CD4-positive, alpha-beta T cell treated with Interleukin-4 for 1 hour (primary cell): ENCODE measurements around the gene CGB7.

ENCODE experiments used
- DNase-seq, 2 donors: peaks; one replicate each; pipeline ENCODE4 v3.0.0-alpha.2; 2020 to 2022

The CGB7 gene

DNA sequence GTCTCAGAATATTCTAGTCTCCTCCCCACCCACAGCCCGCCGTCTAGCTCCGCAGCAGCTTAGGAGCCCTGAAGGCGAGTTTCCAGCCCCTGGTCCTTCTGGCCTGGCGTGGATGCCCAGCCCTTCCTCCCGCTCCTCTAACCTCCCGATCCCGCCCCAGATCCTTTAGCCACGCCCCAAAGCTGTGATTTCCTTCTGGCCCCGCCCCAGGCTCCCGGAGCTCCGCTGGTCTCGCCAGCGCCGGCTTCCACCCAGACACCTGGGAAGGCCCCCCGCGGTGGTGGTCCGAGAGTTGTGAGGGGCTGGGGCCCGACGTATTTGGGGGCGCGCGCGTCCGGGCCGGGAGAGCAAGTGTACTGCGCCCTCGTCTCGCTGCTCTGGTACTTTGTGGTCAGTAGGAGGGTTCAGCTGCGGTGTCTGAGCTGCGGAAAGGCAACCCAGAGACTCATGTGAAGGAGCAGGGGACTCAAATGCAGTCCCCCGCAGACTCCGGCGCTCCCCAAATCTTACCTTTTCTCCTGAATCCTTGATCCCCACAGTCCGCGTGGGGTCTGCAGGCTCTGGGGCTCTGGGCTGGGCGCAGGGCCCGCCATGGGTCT lies at the start of gene CGB7:
TSS of gene CGB7 (minus strand) at position 114 of the 599 bp plus-strand sequence. CDS start 2,374 bp downstream, outside the sequence.
- peak; percentile 23 to 34 for DNase-seq

DNA sequence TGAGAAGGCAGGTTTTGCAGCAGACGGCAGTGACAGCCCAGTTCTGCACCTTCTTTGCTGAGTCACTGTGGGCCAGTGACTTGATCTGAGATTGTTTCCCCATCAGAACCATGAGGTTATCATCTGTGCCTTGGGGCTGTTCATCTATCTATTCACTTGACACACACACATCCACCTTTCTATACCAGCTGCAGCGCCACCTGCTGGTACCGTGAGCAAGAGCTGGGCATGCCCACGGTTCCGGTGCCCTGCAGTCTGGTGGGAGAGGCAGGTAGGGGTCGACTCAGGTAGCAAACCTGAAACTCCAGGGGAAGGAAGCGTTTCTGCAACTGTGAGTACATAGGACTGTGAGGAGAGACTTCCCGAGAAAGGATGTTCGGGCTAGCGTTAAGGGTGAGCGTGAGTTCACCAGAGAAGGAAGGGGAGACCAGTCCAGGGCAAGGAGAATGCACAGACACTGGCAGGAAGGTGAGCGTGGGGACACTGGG lies 49.1 kb upstream of the CGB7 start:
- DNase-seq: peak; percentile 59 to 68

DNA sequence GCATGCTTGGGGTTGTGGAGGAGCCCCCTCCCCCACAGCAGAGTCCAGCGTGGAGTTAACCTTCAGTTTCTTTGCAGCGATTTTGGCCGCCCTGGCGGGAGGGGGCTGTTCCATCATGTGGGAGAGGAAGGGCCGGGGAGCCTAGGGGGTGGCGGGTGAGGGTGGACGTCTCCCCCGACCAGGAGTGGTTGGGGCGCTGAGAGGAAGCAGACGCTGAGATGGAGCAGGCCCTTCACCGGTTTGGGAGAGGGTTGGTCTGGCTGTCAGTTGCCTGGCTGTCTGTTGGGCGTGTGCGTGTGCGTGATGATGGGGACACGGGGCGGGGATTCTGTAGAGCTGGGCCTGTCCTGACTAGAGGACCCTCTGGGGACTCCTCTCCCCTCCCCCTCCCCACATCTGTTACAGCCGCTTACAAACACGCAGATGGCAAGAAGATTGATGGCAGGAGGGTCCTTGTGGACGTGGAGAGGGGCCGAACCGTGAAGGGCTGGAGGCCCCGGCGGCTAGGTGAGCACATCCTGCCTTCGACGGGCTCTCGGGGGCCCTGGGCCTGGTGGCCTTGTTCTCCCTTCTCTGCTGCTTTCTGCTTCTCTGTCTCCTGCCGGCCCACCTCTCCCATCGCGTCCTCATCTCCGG lies 46.8 kb upstream of the CGB7 start:
- DNase-seq: no peak

DNA sequence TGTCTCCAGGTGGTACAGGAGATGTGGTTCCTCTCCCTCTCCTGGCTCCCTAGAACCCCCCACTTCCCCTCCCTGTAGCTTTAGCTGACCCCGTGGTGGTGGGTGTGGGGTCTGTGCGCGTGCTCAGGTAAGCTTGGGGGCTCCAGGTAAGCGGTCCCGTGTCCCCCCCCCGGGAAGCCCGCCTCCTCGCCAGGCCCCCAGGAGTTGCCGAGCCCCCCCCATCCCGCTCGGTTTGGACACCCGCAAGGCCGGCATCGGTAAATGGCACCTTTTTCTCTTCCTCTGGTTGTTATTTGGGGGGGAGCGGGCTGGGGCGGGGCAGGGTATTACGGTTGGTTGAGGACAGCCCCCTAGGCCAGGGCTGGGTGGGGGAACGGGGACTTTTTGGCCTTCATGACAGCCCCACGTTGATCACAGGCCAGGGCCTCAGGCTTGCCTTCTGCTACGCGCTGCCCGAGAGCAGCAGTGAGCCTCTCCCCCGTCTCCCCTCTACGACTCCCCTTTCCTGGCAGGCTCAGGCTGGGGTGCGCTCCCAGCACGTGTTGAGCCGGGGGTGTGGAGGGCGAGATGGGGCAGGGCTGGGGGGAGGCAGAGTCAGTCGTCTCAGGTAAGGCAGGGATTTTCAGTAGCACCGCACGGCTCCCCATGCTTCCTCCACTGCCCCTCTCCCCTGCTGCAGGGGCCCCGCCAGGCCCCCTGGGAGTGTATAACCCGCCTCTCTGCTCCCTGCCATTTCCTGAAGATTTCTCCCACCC lies 46.0 kb upstream of the CGB7 start:
- DNase-seq: no peak

DNA sequence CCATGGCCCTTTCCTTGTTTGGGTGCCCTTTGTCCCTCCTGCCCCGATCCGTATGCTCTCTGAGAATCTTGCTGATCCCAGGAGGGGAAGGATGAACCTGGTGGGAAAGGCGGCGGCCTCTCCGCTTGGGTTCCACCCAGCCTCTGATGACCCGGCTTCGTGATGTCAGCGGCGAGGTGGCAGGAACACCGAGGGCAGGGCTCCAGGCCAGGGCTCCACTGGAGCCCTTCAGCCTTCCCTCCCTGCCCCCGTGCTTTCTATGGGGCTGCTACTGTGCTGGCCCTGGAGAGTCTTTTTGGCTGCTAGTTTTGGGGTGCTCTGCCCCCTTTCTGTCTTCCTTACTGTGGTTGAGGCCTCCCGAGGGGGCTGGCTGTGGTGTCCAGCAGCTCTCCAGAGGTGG lies 44.8 kb upstream of the CGB7 start:
- DNase-seq: no peak

DNA sequence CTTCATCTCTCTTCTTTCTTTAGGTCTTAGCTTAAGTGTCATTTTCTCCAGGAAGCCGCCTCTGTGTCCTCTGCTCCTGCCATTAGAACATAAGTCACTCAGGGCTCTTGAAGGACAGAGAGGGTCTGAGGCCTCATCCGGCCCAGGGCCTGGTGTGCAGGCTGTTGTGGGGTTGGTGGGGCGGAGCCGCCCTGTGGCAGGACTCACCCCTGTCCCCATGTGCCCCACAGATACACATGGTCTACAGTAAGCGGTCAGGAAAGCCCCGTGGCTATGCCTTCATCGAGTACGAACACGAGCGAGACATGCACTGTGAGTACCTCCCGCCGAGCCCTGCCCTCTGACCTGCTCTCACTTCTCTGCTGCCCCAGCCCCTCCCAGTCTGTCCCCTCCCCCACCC lies 43.6 kb upstream of the CGB7 start:
- DNase-seq: no peak

DNA sequence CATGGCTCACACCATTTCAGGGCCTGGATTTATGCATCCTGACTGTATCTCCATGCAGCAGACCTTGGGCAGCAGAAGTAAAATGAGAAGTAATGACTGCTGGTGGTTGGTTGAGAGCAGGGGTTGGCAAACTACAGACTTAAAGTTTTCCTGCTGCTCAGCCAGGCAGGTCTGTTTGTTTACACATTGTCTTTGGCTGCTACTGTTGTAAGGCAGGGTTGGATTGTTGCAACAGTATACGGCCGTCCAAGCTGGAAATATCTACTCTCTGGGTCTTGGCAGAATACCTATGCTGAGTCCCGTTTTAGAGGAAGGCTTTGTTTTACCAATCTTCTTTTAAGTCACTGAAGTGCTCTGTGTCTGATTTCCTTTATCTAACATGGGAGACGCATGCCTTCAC lies 41.2 kb upstream of the CGB7 start:
- no peak for DNase-seq

DNA sequence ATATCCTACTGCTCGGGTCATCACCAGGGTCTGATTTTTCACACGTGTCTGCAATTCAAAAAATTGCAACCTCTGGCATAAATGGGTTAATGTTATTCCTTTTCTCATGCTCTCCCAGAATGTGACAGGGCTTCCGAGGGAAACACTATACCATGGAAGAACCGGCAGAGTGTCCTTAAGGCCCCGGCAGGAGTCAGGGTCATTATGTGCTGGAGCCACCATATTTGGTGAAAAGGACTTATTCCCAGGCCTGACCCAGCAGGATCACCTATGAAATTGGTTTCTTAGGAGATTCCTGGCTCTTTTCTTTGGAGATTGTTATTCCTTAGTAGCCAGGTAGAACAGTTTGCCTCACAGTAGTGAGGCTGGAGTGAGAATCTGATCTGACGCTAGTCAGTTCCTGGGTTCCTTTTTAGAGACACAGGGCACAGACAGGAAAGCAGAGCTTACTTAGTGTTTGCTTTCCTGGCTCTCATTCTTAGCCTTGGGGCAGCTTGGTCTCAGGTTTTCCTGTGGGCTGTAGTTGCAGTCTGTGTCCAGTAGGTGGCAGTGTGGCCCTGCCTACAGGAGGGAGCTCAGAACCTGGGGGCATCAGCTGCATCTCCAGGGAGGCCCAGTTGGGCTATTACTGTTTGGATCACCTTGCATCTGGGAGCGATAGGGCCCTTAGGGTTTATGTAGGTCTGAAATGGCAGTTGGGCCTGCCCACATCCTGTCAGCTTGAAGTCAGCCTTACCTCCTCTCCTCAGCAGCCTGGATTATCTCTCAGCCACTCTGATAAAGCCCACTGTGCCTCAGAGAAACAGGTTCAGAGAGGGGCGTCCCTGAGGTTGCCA lies 40.1 kb upstream of the CGB7 start:
- peak; percentile 80 to 85 for DNase-seq

DNA sequence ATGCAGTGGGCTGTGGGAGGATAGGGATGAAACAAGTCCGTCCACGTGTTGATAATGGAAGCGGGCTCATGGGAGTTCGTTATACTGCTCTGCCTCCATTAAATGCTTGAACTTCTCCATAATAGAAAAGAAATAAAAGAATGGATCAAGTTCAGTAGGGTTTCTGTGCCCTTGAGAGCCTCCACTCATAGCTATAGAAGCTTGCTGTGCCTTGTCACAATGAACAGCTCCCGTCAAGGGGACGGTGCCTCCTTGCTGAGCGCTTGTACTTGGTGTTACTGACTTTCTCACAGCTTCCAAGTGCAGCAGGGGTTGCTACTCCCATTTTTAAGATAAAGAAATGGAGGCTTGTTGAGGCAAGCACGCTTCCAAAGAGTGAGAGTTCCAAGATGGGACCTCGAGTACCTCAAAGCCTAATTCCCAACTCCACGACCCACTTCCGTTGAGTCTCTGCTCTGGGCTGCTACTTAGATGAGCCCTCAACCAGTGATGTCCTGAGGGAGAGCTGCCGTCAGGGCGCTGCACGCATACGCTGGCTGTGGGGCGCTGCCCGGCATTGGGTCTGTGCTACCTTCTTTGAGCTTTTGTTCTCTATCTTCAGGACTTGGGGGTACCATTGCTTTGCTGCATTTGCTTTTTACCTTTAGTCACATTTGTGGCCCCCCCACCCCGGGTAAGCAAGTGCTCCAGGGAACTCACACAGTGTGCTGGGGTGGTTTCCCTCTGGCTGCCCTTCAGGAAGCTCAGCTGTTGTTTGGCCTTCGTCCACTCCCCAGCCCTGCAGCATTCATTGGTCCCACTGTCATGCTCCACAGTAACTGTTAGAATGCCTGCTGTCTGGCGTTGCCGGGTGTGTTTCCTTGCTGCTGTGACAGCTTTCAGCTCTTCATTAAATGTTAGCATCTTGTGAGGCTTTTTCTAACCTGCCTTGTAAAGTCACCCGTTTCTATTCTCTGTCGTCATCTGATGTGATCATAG lies 37.2 kb upstream of the CGB7 start:
- DNase-seq: no peak

DNA sequence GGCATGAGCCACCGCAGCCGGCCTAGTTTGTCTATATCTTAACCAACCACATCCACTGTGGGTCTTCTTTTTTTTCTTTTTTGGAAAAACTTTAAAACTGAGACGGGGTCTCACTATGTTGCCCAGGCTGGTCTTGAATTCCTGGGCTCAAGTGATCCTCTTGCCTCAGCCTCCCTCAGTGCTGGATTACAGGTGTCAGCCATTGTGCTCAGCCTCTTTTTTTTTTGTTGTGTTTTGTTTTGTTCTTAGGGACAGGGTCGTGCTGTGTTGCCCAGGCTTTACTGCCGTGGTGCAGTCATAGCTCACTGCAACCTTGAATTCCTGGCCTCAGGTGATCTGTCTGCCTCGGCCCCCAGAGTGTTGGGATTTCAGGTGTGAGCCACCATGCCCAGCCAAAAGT lies 35.1 kb upstream of the CGB7 start:
- no peak for DNase-seq

DNA sequence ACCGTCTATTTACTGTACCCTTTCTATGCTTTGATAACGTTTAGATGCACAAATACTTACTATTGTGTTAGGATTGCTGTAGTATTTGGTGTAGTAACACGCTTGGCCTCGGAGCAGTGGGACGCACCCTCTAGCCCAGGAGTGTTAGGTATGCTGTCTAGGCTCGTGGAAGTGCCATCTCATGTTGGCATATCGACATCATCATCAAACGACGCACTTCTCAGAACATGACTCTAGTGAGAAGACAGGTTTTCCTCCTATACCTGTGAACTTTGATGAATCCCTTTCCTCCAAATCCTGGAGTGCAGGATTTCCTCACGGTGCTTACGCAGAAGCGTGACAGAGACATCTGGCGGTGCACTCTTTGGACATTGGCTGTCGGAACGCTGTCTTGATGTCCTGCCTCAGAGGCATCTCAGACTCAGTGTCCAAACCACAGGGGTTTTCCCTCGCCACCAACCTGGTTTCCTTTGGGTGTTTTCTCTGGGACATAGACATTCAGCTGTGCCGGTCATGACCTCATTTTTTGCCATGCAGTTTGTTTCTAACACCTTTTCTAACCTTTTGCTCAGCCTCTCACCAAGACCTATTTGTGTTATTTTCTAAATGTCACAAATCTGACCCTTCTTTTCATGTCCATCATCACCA lies 34.0 kb upstream of the CGB7 start:
- DNase-seq: no peak

DNA sequence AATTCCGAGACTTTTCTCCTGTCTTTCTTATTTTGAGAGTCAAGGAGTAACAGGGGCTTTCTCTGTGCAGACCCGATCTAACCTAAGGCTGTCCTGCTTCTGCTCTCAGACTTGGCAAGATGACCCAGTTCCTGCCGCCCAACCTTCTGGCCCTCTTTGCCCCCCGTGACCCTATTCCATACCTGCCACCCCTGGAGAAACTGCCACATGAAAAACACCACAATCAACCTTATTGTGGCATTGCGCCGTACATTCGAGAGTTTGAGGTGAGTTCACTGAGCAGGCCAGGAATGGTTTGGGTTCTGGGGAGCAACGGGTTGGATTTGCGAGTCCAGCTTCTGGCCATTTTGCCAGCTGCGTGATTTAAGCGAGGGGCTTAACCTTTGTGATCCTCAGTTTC lies 28.7 kb upstream of the CGB7 start:
- DNase-seq: no peak

DNA sequence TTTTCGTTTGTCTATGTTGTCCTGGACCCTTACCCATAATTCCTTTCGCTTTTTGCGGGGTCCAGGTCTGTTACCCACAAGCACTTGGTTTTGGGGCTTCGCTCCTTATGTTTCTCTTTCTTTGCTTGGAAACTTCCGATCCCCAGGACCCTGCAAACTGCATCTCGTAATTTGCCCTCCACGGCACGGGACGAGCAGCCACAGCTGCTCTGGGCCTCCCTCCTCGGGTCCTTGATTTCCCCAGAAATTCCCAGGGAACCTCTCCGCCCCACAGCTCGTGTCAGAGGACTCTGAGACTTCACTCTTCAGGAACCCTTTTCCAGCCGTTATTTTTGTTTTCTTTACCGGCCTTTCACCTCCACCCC lies 28.3 kb upstream of the CGB7 start:
- no peak for DNase-seq

DNA sequence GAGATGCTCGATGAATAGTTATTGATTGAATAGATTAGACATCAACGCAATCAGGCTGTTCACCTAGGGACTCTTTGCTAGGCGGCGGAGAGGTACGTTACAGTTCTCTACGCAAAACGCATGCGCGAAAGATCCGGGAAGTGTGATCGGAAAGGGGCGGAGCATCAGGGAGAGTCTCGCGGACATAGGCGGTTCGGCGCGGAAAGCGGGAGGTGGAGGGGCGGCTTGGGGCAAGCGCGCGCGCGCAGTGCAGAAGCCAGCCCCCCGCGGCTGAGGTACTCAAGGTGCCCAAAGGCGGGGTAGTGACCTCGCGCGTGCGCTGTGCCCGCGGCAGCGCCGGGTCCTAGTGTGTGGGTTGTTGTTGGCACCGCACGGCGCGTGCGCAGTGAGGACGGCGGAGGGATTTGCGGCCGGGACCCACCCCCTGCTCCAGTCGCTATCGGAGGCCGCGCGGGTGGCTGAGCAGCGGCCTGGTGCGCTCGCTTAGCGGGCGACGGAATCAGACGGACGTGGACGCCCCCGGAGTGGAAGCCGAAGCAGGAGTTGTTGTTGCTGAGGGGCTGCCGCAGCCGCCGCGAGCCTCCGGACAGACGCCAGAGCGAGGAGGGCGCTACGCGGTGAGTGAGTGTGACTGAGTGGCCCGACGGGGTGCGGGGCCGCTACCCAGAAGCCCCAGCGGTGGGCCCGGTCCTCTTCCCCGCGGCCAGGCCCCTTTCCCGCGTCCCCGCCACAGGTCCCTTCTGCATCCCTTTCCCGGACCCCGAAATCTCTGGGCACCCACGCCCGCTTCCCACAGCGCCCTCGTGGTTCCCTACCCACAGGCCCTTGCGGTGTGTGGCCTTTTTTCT lies 27.7 kb upstream of the CGB7 start, which contains the start of gene SNRNP70:
TSS of gene SNRNP70 (plus strand) at position 432 of the 848 bp plus-strand sequence. CDS start 964 bp downstream, outside the sequence.
- peak; percentile 99 to 100 for DNase-seq

DNA sequence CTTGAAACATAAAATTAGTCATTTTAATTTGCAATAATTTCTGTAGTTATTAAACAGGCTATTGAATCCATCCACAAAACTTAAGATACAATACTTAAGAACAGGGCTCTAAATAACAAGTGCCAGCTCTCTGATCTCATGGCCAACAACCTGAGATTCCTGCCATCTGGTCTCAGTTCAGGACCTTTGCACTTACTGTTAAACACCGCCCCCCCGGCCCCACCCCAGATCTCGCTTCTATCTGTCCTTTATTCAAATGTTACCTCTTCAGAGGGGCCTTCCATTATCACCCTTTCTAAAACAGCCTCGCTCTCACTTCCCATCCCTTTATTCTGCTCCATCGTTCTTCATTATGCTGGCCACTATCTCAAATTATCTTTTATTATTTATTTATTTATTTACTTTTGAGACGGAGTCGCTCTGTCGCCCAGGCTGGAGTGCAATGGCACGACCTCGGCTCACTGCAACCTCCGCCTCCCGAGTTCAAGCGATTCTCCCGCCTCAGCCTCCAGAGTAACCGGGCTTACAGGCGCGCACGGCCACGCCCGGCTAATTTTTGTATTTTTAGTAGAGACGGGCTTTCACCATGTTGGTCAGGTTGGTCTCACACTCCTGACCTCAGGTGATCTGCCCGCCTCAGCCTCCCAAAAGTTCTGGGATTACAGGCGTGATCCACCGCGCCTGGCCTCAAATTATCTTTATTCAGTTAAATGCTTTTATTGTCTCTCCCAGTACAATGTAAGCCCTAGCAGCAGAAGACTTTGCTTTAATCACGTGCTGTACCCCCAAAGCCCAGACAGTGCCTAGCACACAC lies 26.9 kb upstream of the CGB7 start:
- DNase-seq: no peak

DNA sequence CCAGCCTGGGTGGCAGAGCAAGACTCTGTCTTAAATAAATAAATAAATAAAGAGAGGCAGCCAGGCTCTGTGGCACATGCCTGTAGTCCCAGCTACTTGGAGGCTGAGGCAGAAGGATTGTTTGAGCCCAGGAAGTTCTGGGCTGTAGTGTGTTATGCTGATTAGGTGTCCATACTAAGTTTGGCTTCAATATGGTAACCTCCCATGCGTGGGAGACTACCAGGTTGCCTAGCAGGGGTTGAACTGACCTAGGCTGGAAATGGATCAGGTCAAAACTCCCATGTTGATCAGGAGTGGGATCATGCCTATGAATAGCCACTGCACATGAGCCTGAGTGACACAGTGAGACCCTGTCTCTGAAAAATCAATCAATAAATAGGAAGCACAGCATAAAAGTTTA lies 23.7 kb upstream of the CGB7 start:
- no peak for DNase-seq

DNA sequence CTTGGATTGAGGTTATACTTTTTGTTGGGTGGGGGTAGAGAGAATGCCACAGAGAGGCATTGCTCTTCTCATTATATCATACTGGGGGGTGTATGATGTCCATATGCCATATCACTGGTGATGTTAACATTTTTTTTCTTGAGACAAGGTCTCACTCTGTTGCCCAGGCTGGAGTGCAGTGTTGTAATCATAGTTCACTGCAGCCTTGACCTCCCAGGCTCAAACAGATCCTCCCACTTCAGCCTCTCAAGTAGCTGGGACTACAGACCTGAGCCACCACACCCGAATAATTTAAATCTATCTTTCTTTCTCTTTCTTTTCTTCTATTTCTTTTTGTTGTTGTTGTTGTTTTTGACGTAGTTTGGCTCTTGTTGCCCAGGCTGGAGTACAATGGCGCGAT lies 22.8 kb upstream of the CGB7 start:
- no peak for DNase-seq

DNA sequence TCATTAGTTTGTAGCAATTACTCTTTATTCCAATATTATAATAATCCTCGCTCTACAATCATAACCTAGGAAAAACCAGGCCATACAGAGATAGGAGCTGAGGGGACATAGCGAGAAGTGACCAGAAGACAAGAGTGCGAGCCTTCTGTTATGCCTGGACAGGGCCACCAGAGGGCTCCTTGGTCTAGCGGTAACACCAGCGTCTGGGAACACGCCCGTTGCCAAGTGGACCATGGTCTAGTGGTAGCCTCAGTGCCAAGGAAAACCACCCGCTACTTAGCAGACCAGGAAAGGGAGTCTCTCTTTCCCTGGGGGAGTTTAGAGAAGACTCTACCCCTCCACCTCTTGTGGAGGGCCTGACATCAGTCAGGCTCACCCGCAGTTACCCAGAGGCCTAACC lies 17.3 kb upstream of the CGB7 start:
- DNase-seq: peak in 1 of 2 donors; percentile 35
